WTC11 (cell line): ENCODE data around the gene PCID2. TPM values are rescaled to one million over a fixed set of nuclear protein-coding genes. Genes with fewer than 3 reads are reported as not detected.
"Not testable (repeated sequence)": the region's sequence is repeated elsewhere in the genome, so short reads cannot be mapped to it uniquely, and the experiment has no call there.

ENCODE experiments used
- ATAC-seq: fragments of 200-7000 bp; cut with Tn5 transposase; 2 replicates; pipeline ENCODE4 v1.10.0; 2021; ENCODE audit warnings: mild to moderate bottlenecking, moderate library complexity
- CTCF ChIA-PET: fragments of 300-600 bp; sonication (Branson Sonifier 250); formaldehyde crosslinking; loops from one replicate; lab custom pipeline; 2021; ENCODE audit warnings: antibody characterized with exemption; lab: Charles Lee
- POLR2A ChIA-PET: fragments of 350-600 bp; sonication (Branson Sonifier 250); formaldehyde crosslinking; loops from one replicate; lab custom pipeline; 2021; ENCODE audit warnings: antibody characterized with exemption; lab: Charles Lee
- DNase-seq: peaks from one replicate; pipeline ENCODE4 v3.0.0; 2021; ENCODE audit warnings: low spot score
- H3K27ac Mint-ChIP-seq: 2 replicates; pipeline ENCODE4 v1.8.0; 2021; ENCODE audit warnings: mixed read lengths
- H3K27me3 Mint-ChIP-seq: 2 replicates; pipeline ENCODE4 v1.8.0; 2021; ENCODE audit warnings: low read depth, mild to moderate bottlenecking, moderate library complexity, mixed read lengths
- H3K36me3 Mint-ChIP-seq: 2 replicates; pipeline ENCODE4 v1.8.0; 2021; ENCODE audit warnings: mixed read lengths
- H3K4me1 Mint-ChIP-seq: 2 replicates; pipeline ENCODE4 v1.8.0; 2022; ENCODE audit warnings: mixed read lengths
- H3K4me3 Mint-ChIP-seq: 2 replicates; pipeline ENCODE4 v1.8.0; 2021; ENCODE audit warnings: mild to moderate bottlenecking, moderate library complexity, mixed read lengths
- H3K9me3 Mint-ChIP-seq: 2 replicates; pipeline ENCODE4 v1.8.0; 2021; ENCODE audit warnings: mixed read lengths
- AR ChIP-seq: fragments of 250-450 bp; sonication (Bioruptor Pico); IDR thresholded peaks from 2 replicates; pipeline ENCODE4 v1.9.0; 2021; ENCODE audit warnings: mild to moderate bottlenecking
- CTCF ChIP-seq: fragments of 200-600 bp; IDR thresholded peaks from 2 replicates; pipeline ENCODE4 v1.8.0; 2022; ENCODE audit warnings: antibody characterized with exemption
- E2F1 ChIP-seq: sonication (generic); formaldehyde crosslinking; IDR thresholded peaks from 2 replicates; pipeline ENCODE4 v1.8.0; 2022; ENCODE audit warnings: mild to moderate bottlenecking, missing genetic modification reagents
- FOXJ3 ChIP-seq: sonication (generic); formaldehyde crosslinking; IDR thresholded peaks from 2 replicates; pipeline ENCODE4 v1.9.0; 2021; ENCODE audit warnings: missing genetic modification reagents, mild to moderate bottlenecking, borderline replicate concordance
- FOXP1 ChIP-seq: sonication (generic); formaldehyde crosslinking; IDR thresholded peaks from 2 replicates; pipeline ENCODE4 v1.8.0; 2022; ENCODE audit warnings: missing genetic modification reagents, mild to moderate bottlenecking, moderate library complexity, borderline replicate concordance
- MAX ChIP-seq: sonication (generic); formaldehyde crosslinking; IDR thresholded peaks from 2 replicates; pipeline ENCODE4 v1.8.0; 2022; ENCODE audit warnings: mild to moderate bottlenecking, missing genetic modification reagents
- MXD4 ChIP-seq: fragments of 250-450 bp; sonication (Bioruptor Pico); IDR thresholded peaks from 2 replicates; pipeline ENCODE4 v1.8.0; 2021; ENCODE audit warnings: mild to moderate bottlenecking, moderate library complexity, borderline replicate concordance
- NFE2L1 ChIP-seq: sonication (generic); formaldehyde crosslinking; IDR thresholded peaks from 2 replicates; pipeline ENCODE4 v1.8.1; 2023; ENCODE audit warnings: missing genetic modification reagents
- ZMAT4 ChIP-seq: fragments of 250-450 bp; sonication (Bioruptor Pico); IDR thresholded peaks from 2 replicates; pipeline ENCODE4 v1.9.0; 2021; ENCODE audit warnings: mild to moderate bottlenecking
- ZNF121 ChIP-seq: sonication (generic); formaldehyde crosslinking; IDR thresholded peaks from 2 replicates; pipeline ENCODE4 v1.8.0; 2023; ENCODE audit warnings: missing genetic modification reagents
- ZNF416 ChIP-seq: fragments of 250-450 bp; sonication (Bioruptor Pico); IDR thresholded peaks from 2 replicates; pipeline ENCODE4 v1.9.0; 2021; ENCODE audit warnings: mild to moderate bottlenecking, inconsistent platforms
- ZNF425 ChIP-seq: fragments of 250-450 bp; sonication (Bioruptor Pico); conservative IDR thresholded peaks from 2 replicates; pipeline ENCODE4 v1.9.0; 2021; ENCODE audit warnings: mild to moderate bottlenecking
- total RNA-seq: library from RNA; stranded (reverse); gene quantifications from 3 replicates; pipeline ENCODE4 v1.2.3, GENCODE V29; 2021

Gene PCID2
- total RNA-seq, 1 experiment from 2014 or later, result 69.4 TPM

GRCh38 chr13:113162783-113163685 lies 45.4 kb downstream of the PCID2 start (continued):
- TF ChIP-seq AR (CRISPR knock-in tag), result no peak
- no peak for TF ChIP-seq ZNF121 (CRISPR knock-in tag)
- no peak for TF ChIP-seq NFE2L1
- no peak for TF ChIP-seq FOXP1 (CRISPR knock-in tag)
- no peak for TF ChIP-seq E2F1
- no peak for TF ChIP-seq ZNF425 (CRISPR knock-in tag)

- H3K4me3 Mint-ChIP-seq, H3K36me3 Mint-ChIP-seq, H3K9me3 Mint-ChIP-seq, POLR2A ChIA-PET, ATAC-seq, H3K27ac Mint-ChIP-seq, CTCF ChIA-PET, H3K27me3 Mint-ChIP-seq, DNase-seq: not testable (repeated sequence)
- H3K4me1 Mint-ChIP-seq, result peaks cover 20% of the 10 kb centered on the region
These were observed 46.5 kb downstream of the PCID2 start for GRCh38 chr13:113161975-113162374.

- ChIA-PET CTCF (interaction anchor here (1.1 kb wide), 1 partner anchor 290 kb away, joined by 3 read pairs; no protein-coding TSS in a partner anchor), POLR2A (no interaction called here)
- no peaks in the 10 kb centered on the region for H3K36me3 Mint-ChIP-seq
- H3K4me3 Mint-ChIP-seq, result no peak overlapping the region
- TF ChIP-seq ZNF416 (CRISPR knock-in tag) (no peak), CTCF (no peak), FOXJ3 (CRISPR knock-in tag) (no peak), ZMAT4 (no peak), MXD4 (CRISPR knock-in tag) (no peak), MAX (CRISPR knock-in tag) (no peak)
- TF ChIP-seq, all 79 proteins: peak for 0
- peak; percentile 9; the same call in 1 of the 2 replicates for ATAC-seq
- no peak for DNase-seq
- Mint-ChIP-seq H3K9me3 (0 out of 2 replicates have a peak, but pooled peaks cover under 1% of the 10 kb centered on the region), H3K27me3 (no peaks in the 10 kb centered on the region; the same call in 1 of the 2 replicates), H3K4me1 (peaks cover 20% of the 10 kb centered on the region), H3K27ac (no peak overlapping the region)
These were observed 47.0 kb downstream of the PCID2 start for GRCh38 chr13:113161433-113161832.
